Astrocyte of the cerebellum (primary cell): Measurements from ENCODE around the gene LDB3.

Source experiments
- DNase-seq: peaks from one replicate; pipeline ENCODE4 v3.0.0-alpha.2; 2011; ENCODE audit warnings: low read depth
- H3K4me3 ChIP-seq: 2 replicates; pipeline ENCODE4 v1.5.1; 2011; ENCODE audit warnings: mild to moderate bottlenecking, low read depth, low read length, moderate library complexity
- CTCF ChIP-seq: IDR thresholded peaks from 2 replicates; pipeline ENCODE4 v1.5.1; 2012; ENCODE audit warnings: low read length, low read depth, moderate library complexity, mild to moderate bottlenecking; ENCODE audit errors: missing control alignments
- in situ Hi-C: cut with HindIII; loops from 2 replicates; pipeline ENCODE4 v1.10.0; 2017; ENCODE audit warnings: low sequenced_read_pairs

Gene LDB3

GRCh38 chr10:86693275-86693674, 25.0 kb downstream of the LDB3 start:
- H3K4me3 ChIP-seq = no peak overlapping the region
- in situ Hi-C loops = no loop called here
- no peak for TF ChIP-seq CTCF
- DNase-seq = no peak

GRCh38 chr10:86693721-86694369, 25.5 kb downstream of the LDB3 start:
- no peak overlapping the region for H3K4me3 ChIP-seq
- TF ChIP-seq CTCF = peak; percentile 72
- in situ Hi-C loops = no loop called here
- DNase-seq = peak; percentile 47

- TF ChIP-seq CTCF = no peak
- no peak for DNase-seq
- H3K4me3 ChIP-seq = no peak overlapping the region
- in situ Hi-C loops = no loop called here
Observed at GRCh38 chr10:86698207-86698940, 30.1 kb downstream of the LDB3 start.

GRCh38 chr10:86699125-86699524, 30.8 kb downstream of the LDB3 start:
- TF ChIP-seq CTCF = no peak
- H3K4me3 ChIP-seq = no peak overlapping the region
- no peak for DNase-seq
- in situ Hi-C loops = no loop called here

- H3K4me3 ChIP-seq = no peak overlapping the region
- no peak for TF ChIP-seq CTCF
- in situ Hi-C loops = no loop called here
- DNase-seq = no peak
Observed at GRCh38 chr10:86699541-86699940, 31.2 kb downstream of the LDB3 start.

GRCh38 chr10:86699991-86700840, 31.9 kb downstream of the LDB3 start:
- H3K4me3 ChIP-seq = no peak overlapping the region
- in situ Hi-C loops = loop anchor here (5.0 kb wide), 1 partner anchor 187 kb away; no protein-coding TSS in a partner anchor
- TF ChIP-seq CTCF = no peak

More at GRCh38 chr10:86699991-86700840, 31.9 kb downstream of the LDB3 start:
- no peak for DNase-seq
